K562 (cell line): ENCODE measurements around the gene ULK3. TPM values are rescaled to one million over a fixed set of nuclear protein-coding genes. Genes with fewer than 3 reads are reported as not detected.

ENCODE experiments used
- ATAC-seq: fragments of 200-7000 bp; cut with Tn5 transposase; 3 replicates; pipeline ENCODE4 v1.9.1; 2020; ENCODE audit warnings: moderate library complexity
- BruUV-seq: library from RNA; stranded (reverse); fragments of 400-500 nt; replicated peaks from 2 replicates; lab custom pipeline; 2021; lab: Mats Ljungman, UMichigan
- CTCF ChIA-PET: fragments of 300-600 bp; formaldehyde crosslinking; extraction: SDS; loops from one replicate; lab custom pipeline; 2021; ENCODE audit warnings: low intra/inter-chr PET ratio; lab: Yijun Ruan, JAX
- POLR2A ChIA-PET: fragments of 300-600, 350-650 bp; sonication (Branson Sonifier 250); formaldehyde crosslinking; extraction: SDS; loops from one replicate; lab custom pipeline; 2021; ENCODE audit warnings: antibody characterized with exemption, inconsistent platforms; lab: Yijun Ruan, JAX
- DNase-seq, 4 experiments: peaks; one replicate each; pipeline versions ENCODE4 v3.0.0 to v3.0.0-alpha.2; 2011 to 2018; ENCODE audit warnings: low spot score in 3 of 4, mixed read lengths in 3 of 4; ENCODE audit errors: extremely low read depth in 1 of 4
- FAIRE-seq: peaks from 2 replicates; lab custom pipeline; 2011; peaks lifted over from hg19 to GRCh38; lab: Jason Lieb, UNC
- H2AFZ ChIP-seq: 2 replicates; pipeline ENCODE4 v1.6.0; 2011; ENCODE audit warnings: low read depth, low read length, control low read depth, inconsistent platforms
- H3K27ac ChIP-seq: fragments of 200-600 bp; 3 replicates; pipeline ENCODE4 v1.8.0; 2011; ENCODE audit warnings: low read depth, mild to moderate bottlenecking, control low read depth, inconsistent platforms, low read length, moderate library complexity, mixed read lengths; ENCODE audit errors: extremely low read depth
- H3K27me3 ChIP-seq, 2 experiments: fragments of 300-600 bp in 1 of 2; 2 replicates in 1 of 2; 3 replicates in 1 of 2; pipeline versions ENCODE4 v1.6.0 to v1.8.0; 2011; ENCODE audit warnings: inconsistent platforms in 2 of 2, low read length in 2 of 2, mild to moderate bottlenecking in 1 of 2, mixed read lengths in 1 of 2, moderate library complexity in 1 of 2; ENCODE audit not compliant: control insufficient read depth in 2 of 2, insufficient read depth in 2 of 2
- H3K36me3 ChIP-seq: fragments of 300-600 bp; 3 replicates; pipeline ENCODE4 v1.8.0; 2011; ENCODE audit warnings: mild to moderate bottlenecking, low read length, inconsistent platforms; ENCODE audit not compliant: control insufficient read depth, insufficient read depth
- H3K4me1 ChIP-seq, 2 experiments: fragments of 200-600 bp in 1 of 2; replicated peaks in 1 of 2; 2 replicates in 1 of 2; 3 replicates in 1 of 2; pipeline versions ENCODE4 v1.5.1 to v1.8.0; 2011; ENCODE audit warnings: inconsistent platforms in 2 of 2, low read length in 2 of 2, mild to moderate bottlenecking in 1 of 2, mixed read lengths in 1 of 2, moderate library complexity in 1 of 2; ENCODE audit not compliant: control insufficient read depth in 2 of 2, insufficient read depth in 2 of 2
- H3K4me2 ChIP-seq: 2 replicates; pipeline ENCODE4 v1.6.1; 2011; ENCODE audit warnings: low read length, control low read depth, inconsistent platforms, mixed read lengths; ENCODE audit not compliant: insufficient read depth
- H3K4me3 ChIP-seq: fragments of 200-600 bp; sonication (generic), shearing (Covaris generic); 2 replicates; pipeline ENCODE4 v1.5.1; 2016; ENCODE audit warnings: control low read depth, inconsistent platforms
- H3K79me2 ChIP-seq: fragments of 200-600 bp; 3 replicates; pipeline ENCODE4 v1.8.0; 2011; ENCODE audit warnings: low read length, inconsistent platforms; ENCODE audit not compliant: control insufficient read depth, insufficient read depth
- H3K9ac ChIP-seq, 2 experiments: 2 replicates each; pipeline versions ENCODE4 v1.6.0 to v1.6.1; 2011; ENCODE audit warnings: low read depth in 2 of 2, low read length in 2 of 2, control low read depth in 1 of 2, inconsistent platforms in 1 of 2, mild to moderate bottlenecking in 1 of 2, mixed read lengths in 1 of 2; ENCODE audit not compliant: insufficient read depth in 1 of 2
- H3K9me1 ChIP-seq: one replicate; pipeline ENCODE4 v1.6.0; 2011; ENCODE audit warnings: inconsistent platforms, mild to moderate bottlenecking, low read length, moderate library complexity; ENCODE audit not compliant: control insufficient read depth, insufficient read depth
- H3K9me3 ChIP-seq: replicated peaks from 2 replicates; pipeline ENCODE4 v1.5.1; 2011; ENCODE audit warnings: low read depth, low read length, inconsistent platforms; ENCODE audit not compliant: control insufficient read depth, insufficient read depth
- H4K20me1 ChIP-seq: replicated peaks from 2 replicates; pipeline ENCODE4 v1.6.1; 2011; ENCODE audit warnings: low read length, inconsistent platforms, mixed read lengths; ENCODE audit not compliant: control insufficient read depth, insufficient read depth
- CHD2 ChIP-seq: IDR thresholded peaks from 2 replicates; pipeline ENCODE4 v1.6.1; 2011; ENCODE audit warnings: low read depth, low read length
- CHD4 ChIP-seq: fragments of 200-600 bp; sonication (generic); IDR thresholded peaks from 3 replicates; pipeline ENCODE4 v1.6.1; 2012; ENCODE audit warnings: low read depth, mild to moderate bottlenecking, mixed read lengths, low read length, inconsistent platforms; ENCODE audit not compliant: insufficient read depth, insufficient replicate concordance, poor library complexity, severe bottlenecking
- KLF1 ChIP-seq: fragments of 450-650 bp; IDR thresholded peaks from 2 replicates; pipeline ENCODE4 v1.6.1; 2016; ENCODE audit warnings: missing genetic modification characterization, missing compliant biosample characterization
- NCOA6 ChIP-seq: fragments of 450-650 bp; IDR thresholded peaks from 2 replicates; pipeline ENCODE4 v1.6.1; 2017; ENCODE audit warnings: mild to moderate bottlenecking
- RBM22 ChIP-seq: fragments of 200-400 bp; formaldehyde crosslinking; IDR thresholded peaks from 2 replicates; pipeline ENCODE4 v1.6.1; 2018; ENCODE audit warnings: low read length, low read depth; ENCODE audit not compliant: poor library complexity, severe bottlenecking
- RCOR1 ChIP-seq, 2 experiments: IDR thresholded peaks; 2 replicates each; pipeline ENCODE4 v1.6.1; 2012; ENCODE audit warnings: low read depth in 2 of 2, low read length in 2 of 2, borderline replicate concordance in 1 of 2, improper control_type of control experiment in 1 of 2
- TAF9B ChIP-seq: fragments of 450-650 bp; IDR thresholded peaks from 2 replicates; pipeline ENCODE4 v1.6.1; 2018; ENCODE audit warnings: mild to moderate bottlenecking; ENCODE audit not compliant: partially characterized antibody
- TEAD1 ChIP-seq, 2 experiments: fragments of 450-650 bp in 1 of 2; sonication (generic) in 1 of 2; formaldehyde crosslinking; IDR thresholded peaks; 2 replicates each; pipeline versions ENCODE4 v1.4.0 to v1.8.0; 2020 to 2022; ENCODE audit warnings: mild to moderate bottlenecking in 2 of 2, missing genetic modification reagents in 1 of 2
- WHSC1 ChIP-seq: IDR thresholded peaks from one replicate; pipeline ENCODE4 v1.6.1; 2012; ENCODE audit warnings: low read length, control low read depth, inconsistent platforms
- ZC3H11A ChIP-seq: IDR thresholded peaks from 2 replicates; pipeline ENCODE4 v1.6.1; 2012; ENCODE audit warnings: low read depth, low read length, improper control_type of control experiment
- ZNF217 ChIP-seq: sonication (generic); formaldehyde crosslinking; IDR thresholded peaks from 2 replicates; pipeline ENCODE4 v1.8.0; 2022; ENCODE audit warnings: mild to moderate bottlenecking, missing genetic modification reagents
- ZNF76 ChIP-seq: fragments of 250-450 bp; sonication (Bioruptor Pico); IDR thresholded peaks from 2 replicates; pipeline ENCODE4 v1.4.0; 2020; ENCODE audit warnings: mild to moderate bottlenecking, moderate library complexity, borderline replicate concordance
- ZNF766 ChIP-seq: fragments of 200-800 bp; sonication (Bioruptor generic); conservative IDR thresholded peaks from 2 replicates; pipeline ENCODE4 v1.6.1; 2016; ENCODE audit warnings: missing genetic modification characterization, missing compliant biosample characterization
- ZNF77 ChIP-seq: fragments of 250-450 bp; sonication (Bioruptor Pico); IDR thresholded peaks from 2 replicates; pipeline ENCODE4 v1.5.0; 2020
- WGBS: fragments of 100-300 bp; shearing (Covaris generic); methylation state at CpG from one replicate; pipeline ENCODE4 v1.1.6; 2016; ENCODE audit warnings: low coverage, mixed read lengths; ENCODE audit not compliant: insufficient coverage; ENCODE audit errors: missing lambda C conversion rate; 5-methylcytosine and 5-hydroxymethylcytosine counted together
- in situ Hi-C: fragments of 300-500 bp; cut with MboI; formaldehyde crosslinking; loops from 4 replicates; pipeline ENCODE4 v1.15.0; 2018; ENCODE audit warnings: inconsistent platforms, mixed read lengths
- intact Hi-C: fragments of 100-400 bp; cut with micrococcal nuclease; formaldehyde crosslinking; loops from 2 replicates; pipeline ENCODE4 v1.14.2; 2022
- polyA plus RNA-seq, 8 experiments: library from polyadenylated mRNA; depleted of rRNA in 4 of 8; stranded (reverse) in 5 of 8; unstranded in 3 of 8; fragments of >200 nt; fragmentation: Nextera tagmentation in 2 of 8; fragmentation: Illumina TruSeq in 1 of 8; extraction: Ambion mirVana in 2 of 8; extraction: Trizol in 1 of 8; gene quantifications; 2 replicates each; pipeline versions ENCODE4 v1.2.1 to v1.2.3, GENCODE V29; 2011 to 2014; ENCODE audit warnings: inconsistent platforms in 1 of 8, missing spikeins in 1 of 8
- total RNA-seq, 7 experiments: library from RNA; depleted of rRNA in 6 of 7; stranded (reverse); fragments of >200 nt in 6 of 7; fragmentation: Illumina TruSeq in 2 of 7; extraction: Trizol in 2 of 7; gene quantifications; 2 replicates each; pipeline versions ENCODE4 v1.2.1 to v1.2.3, GENCODE V29; 2011 to 2021; ENCODE audit warnings: low replicate concordance in 1 of 7
- TF ChIP-seq, protein P1 (sequence below), 2 experiments: fragments of 450-650 bp; conservative IDR thresholded peaks; 2 replicates each; pipeline ENCODE4 v1.6.1; 2017; ENCODE audit warnings: mild to moderate bottlenecking in 2 of 2, moderate library complexity in 2 of 2
- TF ChIP-seq, protein P2 (sequence below), 3 experiments: fragments of 200-800 bp in 1 of 3; fragments of 250-450 bp in 1 of 3; fragments of 450-650 bp in 1 of 3; sonication (Bioruptor Pico) in 1 of 3; sonication (Bioruptor generic) in 1 of 3; formaldehyde crosslinking in 1 of 3; IDR thresholded peaks; 2 replicates each; pipeline versions ENCODE4 v1.6.1 to v1.8.0; 2016 to 2022; ENCODE audit warnings: mild to moderate bottlenecking in 2 of 3, missing genetic modification characterization in 2 of 3, missing compliant biosample characterization in 1 of 3, moderate library complexity in 1 of 3

Gene ULK3
- total and polyA plus RNA-seq, 9 of the 15 experiments (the other 6 are each of a cell fraction or from before 2014, with no cell fraction given) = 0.68 to 68.0 (median 34.9) TPM

DNA sequence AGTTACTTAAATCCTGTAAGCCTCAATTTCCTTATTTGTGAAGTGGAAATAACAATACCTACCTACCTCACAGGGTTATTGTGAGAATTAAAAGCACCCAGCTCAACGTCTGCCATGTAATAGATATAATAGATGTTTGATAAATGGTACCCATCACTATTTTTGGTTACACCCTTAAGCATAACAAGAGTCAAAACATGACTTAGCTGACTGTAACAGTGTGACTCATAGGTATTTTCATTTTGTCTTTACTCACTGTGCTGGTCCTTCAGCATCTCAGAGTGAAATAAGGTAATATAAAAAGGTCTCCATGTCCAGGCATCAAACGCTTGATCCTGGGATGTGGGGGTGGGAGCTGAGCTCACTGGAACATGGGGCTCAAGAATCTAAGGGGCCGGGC lies 13.5 kb downstream of the ULK3 start:
- ChIA-PET POLR2A (interaction anchor here (0.9 kb wide), 1 partner anchor 14 kb away, joined by 4 read pairs; no protein-coding TSS in a partner anchor), CTCF (interaction anchor here (0.6 kb wide), 1 partner anchor 14 kb away, joined by 3 read pairs; the partner anchor contains the start of gene ULK3)
- no peak overlapping the region for H2AFZ ChIP-seq
- no peak overlapping the region for H3K4me3 ChIP-seq
- H3K9me1 ChIP-seq = no peaks in the 10 kb centered on the region
- in situ Hi-C loops = no loop called here
- no peak for FAIRE-seq
- no peak for DNase-seq
- intact Hi-C loops = no loop called here
- H3K27me3 ChIP-seq = peaks cover 20 to 50% of the 10 kb centered on the region in 2 experiments
- WGBS = 1% methylated on average over 3 of the region's 3 CpGs
- peaks cover 0 to 17% of the 10 kb centered on the region in 2 experiments; a peak in 2 of 5 replicates for H3K4me1 ChIP-seq
- H3K79me2 ChIP-seq = no peaks in the 10 kb centered on the region
- TF ChIP-seq RCOR1 (IDR thresholded peaks at IDR 0.05; ENCODE audit: borderline replicate concordance in 1 of 2, low read depth in 2 of 2, low read length in 2 of 2) (no peak), ZC3H11A (no peak), KLF1 (tag) (no peak), TEAD1 (CRISPR knock-in tag; IDR thresholded peaks at IDR 0.05) (no peak), ZNF766 (CRISPR knock-in tag) (no peak), ZNF77 (CRISPR knock-in tag) (no peak), CHD4 (no peak), ZNF76 (CRISPR knock-in tag) (no peak), CHD2 (no peak), TAF9B (no peak), WHSC1 (no peak), RBM22 (no peak), ZNF217 (CRISPR knock-in tag) (no peak), NCOA6 (no peak)
- TF ChIP-seq, protein P1, sequence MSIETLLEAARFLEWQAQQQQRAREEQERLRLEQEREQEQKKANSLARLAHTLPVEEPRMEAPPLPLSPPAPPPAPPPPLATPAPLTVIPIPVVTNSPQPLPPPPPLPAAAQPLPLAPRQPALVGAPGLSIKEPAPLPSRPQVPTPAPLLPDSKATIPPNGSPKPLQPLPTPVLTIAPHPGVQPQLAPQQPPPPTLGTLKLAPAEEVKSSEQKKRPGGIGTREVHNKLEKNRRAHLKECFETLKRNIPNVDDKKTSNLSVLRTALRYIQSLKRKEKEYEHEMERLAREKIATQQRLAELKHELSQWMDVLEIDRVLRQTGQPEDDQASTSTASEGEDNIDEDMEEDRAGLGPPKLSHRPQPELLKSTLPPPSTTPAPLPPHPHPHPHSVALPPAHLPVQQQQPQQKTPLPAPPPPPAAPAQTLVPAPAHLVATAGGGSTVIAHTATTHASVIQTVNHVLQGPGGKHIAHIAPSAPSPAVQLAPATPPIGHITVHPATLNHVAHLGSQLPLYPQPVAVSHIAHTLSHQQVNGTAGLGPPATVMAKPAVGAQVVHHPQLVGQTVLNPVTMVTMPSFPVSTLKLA (conservative IDR thresholded peaks at IDR 0.05) = no peak
- TF ChIP-seq, protein P2, sequence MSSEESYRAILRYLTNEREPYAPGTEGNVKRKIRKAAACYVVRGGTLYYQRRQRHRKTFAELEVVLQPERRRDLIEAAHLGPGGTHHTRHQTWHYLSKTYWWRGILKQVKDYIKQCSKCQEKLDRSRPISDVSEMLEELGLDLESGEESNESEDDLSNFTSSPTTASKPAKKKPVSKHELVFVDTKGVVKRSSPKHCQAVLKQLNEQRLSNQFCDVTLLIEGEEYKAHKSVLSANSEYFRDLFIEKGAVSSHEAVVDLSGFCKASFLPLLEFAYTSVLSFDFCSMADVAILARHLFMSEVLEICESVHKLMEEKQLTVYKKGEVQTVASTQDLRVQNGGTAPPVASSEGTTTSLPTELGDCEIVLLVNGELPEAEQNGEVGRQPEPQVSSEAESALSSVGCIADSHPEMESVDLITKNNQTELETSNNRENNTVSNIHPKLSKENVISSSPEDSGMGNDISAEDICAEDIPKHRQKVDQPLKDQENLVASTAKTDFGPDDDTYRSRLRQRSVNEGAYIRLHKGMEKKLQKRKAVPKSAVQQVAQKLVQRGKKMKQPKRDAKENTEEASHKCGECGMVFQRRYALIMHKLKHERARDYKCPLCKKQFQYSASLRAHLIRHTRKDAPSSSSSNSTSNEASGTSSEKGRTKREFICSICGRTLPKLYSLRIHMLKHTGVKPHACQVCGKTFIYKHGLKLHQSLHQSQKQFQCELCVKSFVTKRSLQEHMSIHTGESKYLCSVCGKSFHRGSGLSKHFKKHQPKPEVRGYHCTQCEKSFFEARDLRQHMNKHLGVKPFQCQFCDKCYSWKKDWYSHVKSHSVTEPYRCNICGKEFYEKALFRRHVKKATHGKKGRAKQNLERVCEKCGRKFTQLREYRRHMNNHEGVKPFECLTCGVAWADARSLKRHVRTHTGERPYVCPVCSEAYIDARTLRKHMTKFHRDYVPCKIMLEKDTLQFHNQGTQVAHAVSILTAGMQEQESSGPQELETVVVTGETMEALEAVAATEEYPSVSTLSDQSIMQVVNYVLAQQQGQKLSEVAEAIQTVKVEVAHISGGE (CRISPR knock-in tag; IDR thresholded peaks at IDR 0.05) = no peak
- H3K27ac ChIP-seq = no peak overlapping the region
- no peak for ATAC-seq
- H3K4me2 ChIP-seq = no peak overlapping the region
- no peak overlapping the region for H3K9ac ChIP-seq
- H3K36me3 ChIP-seq = no peaks in the 10 kb centered on the region
- no peaks in the 10 kb centered on the region for H3K9me3 ChIP-seq
- no TSS peak for BruUV-seq
- H4K20me1 ChIP-seq = peaks cover 13% of the 10 kb centered on the region; the same call in 1 of the 2 replicates
